Left lung (tissue), 14 donors: ENCODE measurements around the gene TOPORS. TPM values are rescaled to one million over a fixed set of nuclear protein-coding genes. Genes with fewer than 3 reads are reported as not detected.
"Not testable (repeated sequence)": the region's sequence is repeated elsewhere in the genome, so short reads cannot be mapped to it uniquely, and the experiment has no call there.

ENCODE experiments used
- ATAC-seq: fragments of 200-7000 bp; cut with Tn5 transposase; one replicate; pipeline ENCODE4 v1.9.1; 2020; ENCODE audit warnings: moderate library complexity
- DNase-seq, 4 donors: peaks; one replicate each; pipeline ENCODE4 v3.0.0-alpha.2; 2013 to 2020
- H3K27ac ChIP-seq, 2 donors: fragments of 200-600 bp; sonication (generic) in 1 of 2; one replicate each; pipeline versions ENCODE4 v1.5.0 to v1.8.0; 2020 to 2021
- H3K27me3 ChIP-seq, 2 donors: fragments of 200-600 bp; sonication (generic) in 1 of 2; one replicate each; pipeline versions ENCODE4 v1.5.0 to v1.8.0; 2020 to 2021
- H3K36me3 ChIP-seq, 2 donors: fragments of 200-600 bp; sonication (generic) in 1 of 2; one replicate each; pipeline versions ENCODE4 v1.5.0 to v1.8.0; 2020 to 2021
- H3K4me1 ChIP-seq, 2 donors: fragments of 200-600 bp; one replicate each; pipeline ENCODE4 v1.8.0; 2021
- H3K4me3 ChIP-seq, 2 donors: fragments of 200-600 bp; sonication (generic) in 1 of 2; one replicate each; pipeline versions ENCODE4 v1.5.0 to v1.8.0; 2020 to 2021; ENCODE audit warnings: mild to moderate bottlenecking in 1 of 2
- H3K9me3 ChIP-seq, 2 donors: fragments of 200-600 bp; sonication (generic) in 1 of 2; one replicate each; pipeline versions ENCODE4 v1.5.0 to v1.8.0; 2020 to 2021
- intact Hi-C, 2 donors: fragments of 100-400 bp; cut with DNase I; formaldehyde crosslinking; loops; one replicate each; pipeline versions ENCODE4 v1.11.2 to v1.14.2; 2022
- long read RNA-seq, 12 donors: library from polyadenylated mRNA in 2 of 12; unstranded in 2 of 12; transcript quantifications; one replicate each; pipeline ENCODE4 v2.0.0 and lab custom pipeline, GENCODE V29; 2019 to 2026
- polyA plus RNA-seq, 6 donors: library from polyadenylated mRNA; unstranded; fragments of 120-200 nt; gene quantifications; one replicate each; pipeline ENCODE4 v1.2.1, GENCODE V29; 2013; ENCODE audit not compliant: insufficient read length in 6 of 6
- total RNA-seq, 2 donors: library from RNA; stranded (reverse); fragmentation: NEBNext Ultra II Directional; extraction: Animal tissue kit (Norgen Biotek cat#: 25700); gene quantifications; one replicate each; pipeline ENCODE4 v1.2.1, GENCODE V29; 2021
- TF ChIP-seq, protein P1 (sequence below), 2 donors: fragments of 200-600 bp; sonication (generic) in 1 of 2; IDR thresholded peaks; one replicate each; pipeline versions ENCODE4 v1.5.0 to v1.8.0; 2021; ENCODE audit warnings: antibody characterized with exemption in 2 of 2
- donor health status: DM: no; HTN: yes; CAD: no.
- donor health status: DM: no; HTN: no; CAD: no.

The TOPORS gene
- total RNA-seq (10 to 100 TPM; 13.2 to 15.1 TPM), polyA plus RNA-seq (10 to 100 TPM; 25.8 to 32.5 (median 28.9) TPM)
- long read RNA-seq, donor 1, full-length matches to known transcripts: 16 of 16 reads
- long read RNA-seq, donor 1, partial matches to known transcripts: 0 of 16 reads
- long read RNA-seq, donor 1, other reads (novel, unspliced or antisense): 0 of 16 reads
- long read RNA-seq, donor 2, full-length matches to known transcripts: 11 of 11 reads
- long read RNA-seq, donor 2, partial matches to known transcripts: 0 of 11 reads
- long read RNA-seq, donor 2, other reads (novel, unspliced or antisense): 0 of 11 reads
- long read RNA-seq, donor 3, full-length matches to known transcripts: 7 of 7 reads
- long read RNA-seq, donor 3, partial matches to known transcripts: 0 of 7 reads
- long read RNA-seq, donor 3, other reads (novel, unspliced or antisense): 0 of 7 reads
- long read RNA-seq, donor 4, full-length matches to known transcripts: 3 of 5 reads
- long read RNA-seq, donor 4, partial matches to known transcripts: 0 of 5 reads
- long read RNA-seq, donor 4, other reads (novel, unspliced or antisense): 2 of 5 reads
- long read RNA-seq, donor 5, full-length matches to known transcripts: 16 of 16 reads
- long read RNA-seq, donor 5, partial matches to known transcripts: 0 of 16 reads
- long read RNA-seq, donor 5, other reads (novel, unspliced or antisense): 0 of 16 reads
- long read RNA-seq, donor 6, full-length matches to known transcripts: 11 of 11 reads
- long read RNA-seq, donor 6, partial matches to known transcripts: 0 of 11 reads
- long read RNA-seq, donor 6, other reads (novel, unspliced or antisense): 0 of 11 reads
- long read RNA-seq, donor 7, full-length matches to known transcripts: 7 of 7 reads
- long read RNA-seq, donor 7, partial matches to known transcripts: 0 of 7 reads
- long read RNA-seq, donor 7, other reads (novel, unspliced or antisense): 0 of 7 reads
- long read RNA-seq, donor 8, full-length matches to known transcripts: 15 of 15 reads
- long read RNA-seq, donor 8, partial matches to known transcripts: 0 of 15 reads
- long read RNA-seq, donor 8, other reads (novel, unspliced or antisense): 0 of 15 reads
- long read RNA-seq, donor 9: 0 reads
- long read RNA-seq, donor 10: 0 reads
- long read RNA-seq, donor 11, full-length matches to known transcripts: 7 of 7 reads
- long read RNA-seq, donor 11, partial matches to known transcripts: 0 of 7 reads
- long read RNA-seq, donor 11, other reads (novel, unspliced or antisense): 0 of 7 reads
- long read RNA-seq, donor 12, full-length matches to known transcripts: 10 of 10 reads
- long read RNA-seq, donor 12, partial matches to known transcripts: 0 of 10 reads
- long read RNA-seq, donor 12, other reads (novel, unspliced or antisense): 0 of 10 reads

DNA sequence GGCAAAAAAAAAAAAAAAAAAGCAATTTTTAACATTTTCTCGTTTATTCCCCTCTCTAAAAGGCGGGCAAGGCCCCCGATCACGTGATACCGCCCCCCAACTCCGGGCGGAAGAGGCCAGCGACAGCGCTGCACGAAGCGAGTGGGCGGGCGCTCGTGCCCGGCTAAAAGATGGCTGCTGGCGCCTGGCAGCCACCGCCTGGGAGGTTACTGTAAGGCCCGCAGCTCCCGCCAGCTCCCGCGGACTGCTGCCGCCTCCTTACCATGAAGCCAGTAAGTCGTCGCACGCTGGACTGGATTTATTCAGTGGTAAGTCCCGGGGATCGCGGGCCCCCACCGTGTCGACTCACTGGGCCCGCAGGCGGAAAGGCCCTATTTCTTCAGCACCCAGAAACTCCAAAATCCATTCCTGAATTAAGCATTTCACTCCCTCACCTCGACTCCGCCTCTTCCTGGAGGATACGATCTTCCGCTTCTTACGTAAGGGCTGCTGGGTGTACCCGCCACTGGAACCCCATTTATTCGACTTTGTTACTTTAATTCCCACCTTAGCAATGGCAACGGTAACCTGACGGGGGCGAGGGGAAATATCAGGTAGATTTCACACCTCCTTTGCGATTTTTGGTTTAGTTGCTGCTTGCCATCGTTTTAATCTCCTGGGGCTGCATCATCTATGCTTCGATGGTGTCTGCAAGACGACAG is at the start of gene TOPORS, which contains the start of gene SMIM27:
Gene TOPORS (minus strand): TSS at position 415 of the 701 bp plus-strand sequence. CDS start 150 bp downstream, at position 265.
Gene SMIM27 (plus strand): TSS at position 156 of the 701 bp plus-strand sequence. CDS start 108 bp downstream, at position 264.
- intact Hi-C loops: no loop called here
- TF ChIP-seq, protein P1, sequence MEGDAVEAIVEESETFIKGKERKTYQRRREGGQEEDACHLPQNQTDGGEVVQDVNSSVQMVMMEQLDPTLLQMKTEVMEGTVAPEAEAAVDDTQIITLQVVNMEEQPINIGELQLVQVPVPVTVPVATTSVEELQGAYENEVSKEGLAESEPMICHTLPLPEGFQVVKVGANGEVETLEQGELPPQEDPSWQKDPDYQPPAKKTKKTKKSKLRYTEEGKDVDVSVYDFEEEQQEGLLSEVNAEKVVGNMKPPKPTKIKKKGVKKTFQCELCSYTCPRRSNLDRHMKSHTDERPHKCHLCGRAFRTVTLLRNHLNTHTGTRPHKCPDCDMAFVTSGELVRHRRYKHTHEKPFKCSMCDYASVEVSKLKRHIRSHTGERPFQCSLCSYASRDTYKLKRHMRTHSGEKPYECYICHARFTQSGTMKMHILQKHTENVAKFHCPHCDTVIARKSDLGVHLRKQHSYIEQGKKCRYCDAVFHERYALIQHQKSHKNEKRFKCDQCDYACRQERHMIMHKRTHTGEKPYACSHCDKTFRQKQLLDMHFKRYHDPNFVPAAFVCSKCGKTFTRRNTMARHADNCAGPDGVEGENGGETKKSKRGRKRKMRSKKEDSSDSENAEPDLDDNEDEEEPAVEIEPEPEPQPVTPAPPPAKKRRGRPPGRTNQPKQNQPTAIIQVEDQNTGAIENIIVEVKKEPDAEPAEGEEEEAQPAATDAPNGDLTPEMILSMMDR (IDR thresholded peaks at IDR 0.05): no peak
- H3K27me3 ChIP-seq: no peaks in the 10 kb centered on the region

DNA sequence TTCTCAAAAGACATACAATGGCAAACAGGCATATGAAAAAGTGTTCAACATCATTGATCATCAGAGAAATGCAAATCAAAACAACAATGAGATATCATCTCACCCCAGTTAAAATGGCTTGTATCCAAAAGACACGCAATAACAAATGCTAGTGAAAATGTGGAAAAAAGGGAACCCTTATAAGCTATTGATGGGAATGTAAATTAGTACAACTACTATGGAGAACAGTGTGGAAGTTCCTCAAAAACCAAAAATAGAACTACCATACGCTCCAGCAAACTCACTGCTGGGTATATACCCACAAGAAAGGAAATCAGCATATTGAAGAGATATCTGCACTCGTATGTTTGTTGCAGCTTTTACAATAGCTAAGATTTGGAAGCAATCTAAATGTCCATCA is 46.6 kb upstream of the TOPORS start:
- H3K27me3 ChIP-seq, intact Hi-C loops, DNase-seq, H3K4me3 ChIP-seq, H3K9me3 ChIP-seq, H3K36me3 ChIP-seq, ATAC-seq, H3K27ac ChIP-seq, H3K4me1 ChIP-seq: not testable (repeated sequence)

More for the DNA sequence above, at the start of gene TOPORS, which contains the start of gene SMIM27:
- Histone ChIP-seq H3K36me3 (peaks cover 0 to 4% of the 10 kb centered on the region in 2 donors), H3K4me3 (peak within 1 kb of the TSS; percentile 88 to 94), H3K9me3 (no peaks in the 10 kb centered on the region), H3K27ac (peak within 1 kb of the TSS; percentile 95 to 97), H3K4me1 (peaks cover 0 to 40% of the 10 kb centered on the region in 2 donors)
- ATAC-seq: peak; percentile 94
- peak; percentile 93 to 95 (median 95) for DNase-seq

DNA sequence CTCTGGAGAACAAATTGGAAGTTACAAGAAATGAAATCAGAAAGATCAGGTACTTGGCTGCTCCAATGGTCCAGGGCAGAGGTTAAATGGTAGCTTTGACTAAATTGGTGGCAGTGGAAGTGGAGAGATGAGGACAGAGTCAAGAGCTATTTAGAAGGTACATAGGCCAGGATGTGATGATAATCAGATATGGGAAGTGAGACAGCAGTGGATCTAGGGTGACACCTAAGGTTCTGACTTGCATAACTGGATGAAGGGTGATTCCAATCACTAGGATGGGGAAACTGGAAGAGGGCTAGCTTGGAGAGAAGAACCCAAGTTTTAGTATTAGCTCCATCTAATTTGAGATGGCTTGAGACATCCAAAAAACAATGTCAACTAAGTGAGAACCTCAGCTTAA is 44.5 kb upstream of the TOPORS start:
- H3K27me3 ChIP-seq: no peaks in the 10 kb centered on the region
- H3K27ac ChIP-seq: no peak overlapping the region
- H3K9me3 ChIP-seq: no peaks in the 10 kb centered on the region
- H3K4me1 ChIP-seq: no peaks in the 10 kb centered on the region
- no peak for DNase-seq
- intact Hi-C loops: no loop called here
- no peaks in the 10 kb centered on the region for H3K36me3 ChIP-seq
- H3K4me3 ChIP-seq: no peak overlapping the region
- no peak for ATAC-seq
- TF ChIP-seq, protein P1 (IDR thresholded peaks at IDR 0.05): no peak

DNA sequence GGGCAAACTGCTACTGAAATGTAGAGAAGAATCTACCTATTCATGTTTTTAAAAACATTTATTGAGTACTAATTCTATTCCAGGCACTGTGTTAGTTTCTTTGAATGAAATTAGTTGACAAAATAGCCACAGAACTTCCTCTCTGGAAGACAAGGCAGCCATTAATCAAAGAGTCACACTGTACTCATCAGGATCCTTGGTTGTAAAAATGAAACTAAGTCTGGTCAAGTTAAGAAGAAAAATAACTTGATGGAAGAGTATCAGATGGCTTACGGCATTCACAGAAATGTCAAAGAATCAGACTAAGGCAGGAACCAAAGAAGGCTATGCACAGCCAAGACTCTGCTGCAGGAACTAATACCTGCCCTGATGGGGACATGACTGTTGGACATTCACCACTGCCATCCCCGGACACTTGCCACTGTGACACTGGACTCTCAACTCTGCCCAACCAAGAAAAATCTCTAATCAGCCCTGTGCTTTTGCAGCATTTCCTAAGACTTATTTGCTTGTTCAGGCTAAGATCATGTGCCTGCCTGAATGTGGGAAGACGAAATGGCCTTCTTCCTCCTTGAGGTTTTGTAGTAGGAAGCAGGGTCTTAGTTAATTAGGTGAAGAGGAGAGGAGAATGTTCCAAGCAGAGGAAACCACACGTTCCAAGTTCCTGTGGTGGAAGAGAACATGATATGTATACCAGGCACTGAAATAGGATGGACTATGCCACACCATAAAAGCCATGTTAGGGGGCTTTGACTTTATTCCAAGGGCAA is 43.9 kb upstream of the TOPORS start:
- H3K4me1 ChIP-seq: no peaks in the 10 kb centered on the region
- no peaks in the 10 kb centered on the region for H3K36me3 ChIP-seq
- no peak overlapping the region for H3K4me3 ChIP-seq
- ATAC-seq (no peak), DNase-seq (no peak)
- no peaks in the 10 kb centered on the region for H3K27me3 ChIP-seq
- TF ChIP-seq, protein P1 (IDR thresholded peaks at IDR 0.05): no peak
- H3K27ac ChIP-seq: no peak overlapping the region
- intact Hi-C loops: no loop called here
- H3K9me3 ChIP-seq: no peaks in the 10 kb centered on the region
